Right forelimb (tissue), 1 donor: ENCODE measurements around the gene RAD51C.
"Not testable (repeated sequence)": the region's sequence is repeated elsewhere in the genome, so short reads cannot be mapped to it uniquely, and the experiment has no call there.

Experiments
- DNase-seq: peaks from one replicate; pipeline ENCODE4 v3.0.0-alpha.2; 2018

The RAD51C gene

DNA sequence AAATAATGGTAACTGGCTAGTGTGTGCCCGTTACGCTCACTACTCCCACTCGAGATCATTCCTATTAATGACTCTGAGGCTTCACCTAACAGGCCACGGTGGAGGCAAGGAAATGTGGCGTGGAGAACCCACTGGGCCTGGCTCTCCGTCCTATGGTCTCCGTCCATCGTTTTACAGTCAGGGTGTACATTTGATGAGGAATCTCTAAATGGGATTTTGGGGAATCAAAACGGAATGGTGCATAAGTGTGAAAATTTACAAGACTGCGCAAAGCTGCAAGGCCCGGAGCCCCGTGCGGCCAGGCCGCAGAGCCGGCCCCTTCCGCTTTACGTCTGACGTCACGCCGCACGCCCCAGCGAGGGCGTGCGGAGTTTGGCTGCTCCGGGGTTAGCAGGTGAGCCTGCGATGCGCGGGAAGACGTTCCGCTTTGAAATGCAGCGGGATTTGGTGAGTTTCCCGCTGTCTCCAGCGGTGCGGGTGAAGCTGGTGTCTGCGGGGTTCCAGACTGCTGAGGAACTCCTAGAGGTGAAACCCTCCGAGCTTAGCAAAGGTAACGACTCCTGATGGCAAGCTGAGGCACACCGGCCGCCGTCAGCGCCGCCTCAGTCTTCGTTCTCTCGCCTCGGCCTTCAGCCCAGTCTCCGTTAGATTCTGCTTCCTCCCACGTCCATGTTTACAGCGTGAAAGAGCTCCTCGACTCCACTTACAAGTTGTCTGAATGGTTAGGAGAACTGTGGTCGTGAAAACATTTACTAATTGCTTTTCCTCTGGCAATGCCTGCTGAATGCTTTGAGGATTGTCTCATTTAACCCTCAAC is at the start of gene RAD51C:
RAD51C (plus strand) TSS at position 364 of the 817 bp plus-strand sequence; CDS start at position 406, 42 bp downstream.
- DNase-seq, result peak; percentile 89

DNA sequence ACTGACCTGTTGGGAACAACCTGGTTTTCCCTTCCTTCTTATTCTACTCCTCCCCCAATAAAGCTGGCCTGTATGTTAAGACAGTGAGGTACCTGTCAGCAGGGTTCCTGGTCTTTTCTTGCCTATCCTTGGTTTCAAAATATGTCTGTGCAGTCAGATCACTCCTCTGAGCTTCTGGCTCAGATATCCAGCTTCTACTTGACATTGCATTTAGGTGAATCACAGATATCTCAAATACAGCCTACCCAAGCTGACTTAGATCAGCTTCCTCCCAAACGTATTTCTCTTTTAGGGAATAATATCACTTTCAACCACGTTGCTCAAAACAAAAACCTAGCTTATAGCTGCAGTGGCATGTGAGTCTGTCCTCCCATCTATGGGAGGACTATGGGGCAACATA is 49.3 kb upstream of the RAD51C start:
- DNase-seq, result no peak

DNA sequence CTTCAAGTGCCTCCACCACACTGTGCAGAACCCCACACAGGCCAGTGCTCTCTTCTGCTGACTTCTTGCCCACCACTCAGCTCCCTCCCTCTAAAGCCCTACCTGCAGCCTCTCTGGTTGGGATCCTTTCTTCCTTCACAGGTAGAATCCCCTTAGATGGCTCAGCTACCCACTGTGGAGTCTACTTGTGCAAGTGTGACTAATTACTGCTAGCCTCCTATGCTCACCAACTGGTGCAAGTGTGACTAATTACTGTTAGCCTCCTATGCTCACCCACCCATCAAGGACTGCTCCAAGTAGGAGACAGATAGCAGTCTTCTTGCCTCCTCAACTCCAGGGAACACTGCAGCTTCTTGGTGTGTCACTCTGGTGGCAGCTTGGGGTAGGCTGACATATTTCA is 44.2 kb upstream of the RAD51C start:
- no peak for DNase-seq

DNA sequence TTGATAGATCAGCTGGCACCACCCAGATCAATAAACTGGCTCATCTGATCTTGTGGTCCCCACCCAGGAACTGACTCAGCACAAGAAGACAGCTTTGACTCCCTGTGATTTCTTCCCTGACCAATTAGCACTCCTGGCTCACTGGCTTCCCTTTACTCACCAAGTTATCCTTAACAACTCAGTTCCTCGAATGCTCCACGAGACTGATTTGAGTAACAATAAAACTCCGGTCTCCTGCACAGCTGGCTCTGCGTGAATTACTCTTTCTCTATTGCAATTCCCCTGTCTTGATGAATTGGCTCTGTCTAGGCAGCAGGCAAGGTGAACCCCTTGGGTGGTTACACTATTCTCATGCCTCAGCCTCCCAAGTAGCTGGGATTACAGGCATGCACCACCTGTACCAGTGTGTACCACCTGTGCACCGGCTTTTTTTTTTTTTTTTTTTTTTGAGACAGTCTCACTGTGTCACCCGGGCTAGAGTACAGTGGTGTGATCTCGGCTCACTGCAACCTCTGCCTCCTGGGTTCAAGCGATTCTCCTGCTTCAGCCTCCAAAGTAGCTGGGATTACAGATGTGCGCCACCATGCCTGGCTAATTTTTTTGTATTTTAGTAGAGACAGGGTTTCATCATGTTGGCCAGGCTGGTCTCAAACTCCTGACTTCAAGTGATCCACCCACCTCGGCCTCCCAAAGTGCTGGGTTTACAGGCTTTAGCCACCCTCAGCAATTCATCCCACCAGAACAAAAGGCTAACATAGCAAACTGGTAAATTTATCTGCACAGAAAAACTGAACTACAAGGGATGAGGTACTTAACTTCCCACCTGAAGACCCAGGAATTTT is 34.2 kb upstream of the RAD51C start:
- DNase-seq, result not testable (repeated sequence)

DNA sequence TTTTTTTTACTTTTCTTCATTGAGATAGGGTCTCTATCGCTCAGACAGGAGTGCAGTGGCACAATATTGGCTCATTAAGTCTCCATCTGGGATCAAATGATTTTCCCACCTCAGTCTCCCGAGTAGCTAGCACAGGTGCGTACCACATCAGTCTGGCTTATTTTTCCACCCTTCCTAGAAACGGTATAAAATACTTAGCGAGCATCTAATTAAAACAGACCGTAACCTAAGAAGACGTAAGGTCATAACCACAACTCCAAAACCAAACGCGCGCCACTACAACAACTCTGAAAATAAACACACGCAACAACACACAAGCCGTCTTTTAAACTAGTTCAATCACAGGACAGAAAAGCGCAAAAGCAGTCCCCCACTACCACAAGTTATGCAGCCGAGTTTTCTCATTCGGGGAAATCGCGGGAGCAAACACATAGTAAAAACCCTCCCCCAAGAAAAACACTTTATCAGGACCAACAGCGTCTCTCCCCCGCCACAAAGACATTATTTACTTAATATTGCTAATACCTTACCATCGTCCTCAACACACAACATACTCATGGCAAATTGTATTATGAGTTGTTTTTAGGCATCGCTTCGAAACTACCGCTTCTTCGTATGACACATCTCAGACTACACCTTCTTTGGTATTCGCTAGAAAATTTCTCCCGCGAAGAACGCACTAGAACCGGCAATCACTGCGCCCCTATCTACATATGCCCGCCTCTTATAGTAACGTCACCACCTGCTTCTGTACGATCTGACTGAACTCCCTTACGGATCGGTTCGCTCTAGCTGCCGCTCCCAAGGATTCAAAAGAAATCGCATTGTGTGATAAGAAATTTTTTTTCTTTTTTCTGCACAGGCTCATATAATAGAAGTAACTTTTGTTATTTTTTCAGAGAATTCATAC is 33.3 kb upstream of the RAD51C start:
- peak; percentile 88 for DNase-seq

DNA sequence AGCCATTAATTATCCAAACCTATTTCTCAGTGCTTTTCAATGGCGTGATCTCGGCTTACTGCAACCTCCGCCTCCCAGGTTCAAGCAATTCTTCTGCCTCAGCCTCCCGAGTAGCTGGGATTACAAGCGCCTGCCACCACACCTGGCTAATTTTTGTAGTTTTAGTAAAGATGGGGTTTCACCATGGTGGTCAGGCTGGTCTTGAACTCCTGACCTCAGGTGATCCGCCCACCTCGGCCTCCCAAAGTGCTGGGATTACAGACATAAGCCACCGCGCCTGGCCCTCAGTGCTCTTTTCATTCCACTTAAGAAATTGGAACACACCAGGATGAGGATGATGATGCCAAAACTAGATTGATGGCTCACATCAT is 32.7 kb upstream of the RAD51C start:
- DNase-seq, result not testable (repeated sequence)

DNA sequence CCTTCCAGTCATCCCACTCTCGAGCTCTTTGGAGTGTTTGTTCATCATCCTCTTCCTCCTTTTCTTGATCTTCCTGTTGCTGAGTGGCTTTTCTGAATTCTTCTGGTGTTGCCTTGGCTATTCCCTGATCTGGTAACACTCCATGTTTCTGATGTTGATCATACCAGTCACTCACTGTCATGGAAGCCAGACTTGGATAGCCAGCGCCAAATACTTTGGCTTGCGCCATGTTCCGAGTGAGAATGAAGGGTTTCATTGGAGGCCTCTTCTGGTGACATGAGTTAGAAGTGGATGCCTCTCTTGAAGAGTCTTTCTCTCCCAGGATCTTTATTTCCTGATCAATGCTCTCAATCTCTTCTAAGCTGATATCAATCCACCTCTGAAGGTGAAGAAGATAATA is 31.8 kb upstream of the RAD51C start:
- DNase-seq, result no peak

DNA sequence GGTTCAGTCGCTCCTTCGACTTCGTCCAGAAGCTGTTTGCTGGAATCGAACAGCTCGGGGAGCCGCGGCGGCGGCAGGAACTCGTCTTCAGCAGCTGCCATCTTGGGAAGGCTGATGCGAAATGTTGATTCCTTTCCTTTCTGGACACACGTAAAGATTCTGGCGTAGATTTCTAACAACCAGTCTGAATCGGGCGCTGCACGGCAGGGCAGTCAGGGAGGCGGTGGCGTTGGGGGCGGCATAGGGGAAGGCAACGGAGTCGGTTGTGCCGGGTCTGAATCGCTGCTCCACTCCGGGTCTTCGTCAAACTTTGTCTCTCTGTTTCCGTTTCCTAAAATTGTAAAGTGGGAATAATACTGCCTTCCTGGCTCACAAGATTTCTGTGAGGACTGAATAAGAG is 30.9 kb upstream of the RAD51C start:
- no peak for DNase-seq

DNA sequence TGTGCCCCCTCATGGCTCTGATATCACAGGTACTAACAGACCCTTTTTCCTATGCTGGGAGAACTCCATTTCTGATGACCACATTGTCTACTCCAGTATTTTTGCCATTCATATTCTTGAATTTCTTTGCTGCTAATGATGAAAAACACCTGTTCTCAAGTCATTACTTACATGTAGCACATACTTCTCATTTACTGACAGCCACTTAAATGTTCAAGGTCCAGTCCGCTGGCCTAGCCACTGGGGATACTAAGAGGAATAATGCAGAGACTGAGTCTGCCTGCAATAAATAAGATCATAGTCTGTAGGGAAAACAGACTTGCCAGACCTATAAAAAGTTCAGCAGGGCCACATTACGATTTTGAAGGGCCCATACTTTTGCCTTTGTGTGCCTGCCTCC is 28.1 kb upstream of the RAD51C start:
- DNase-seq, result no peak

DNA sequence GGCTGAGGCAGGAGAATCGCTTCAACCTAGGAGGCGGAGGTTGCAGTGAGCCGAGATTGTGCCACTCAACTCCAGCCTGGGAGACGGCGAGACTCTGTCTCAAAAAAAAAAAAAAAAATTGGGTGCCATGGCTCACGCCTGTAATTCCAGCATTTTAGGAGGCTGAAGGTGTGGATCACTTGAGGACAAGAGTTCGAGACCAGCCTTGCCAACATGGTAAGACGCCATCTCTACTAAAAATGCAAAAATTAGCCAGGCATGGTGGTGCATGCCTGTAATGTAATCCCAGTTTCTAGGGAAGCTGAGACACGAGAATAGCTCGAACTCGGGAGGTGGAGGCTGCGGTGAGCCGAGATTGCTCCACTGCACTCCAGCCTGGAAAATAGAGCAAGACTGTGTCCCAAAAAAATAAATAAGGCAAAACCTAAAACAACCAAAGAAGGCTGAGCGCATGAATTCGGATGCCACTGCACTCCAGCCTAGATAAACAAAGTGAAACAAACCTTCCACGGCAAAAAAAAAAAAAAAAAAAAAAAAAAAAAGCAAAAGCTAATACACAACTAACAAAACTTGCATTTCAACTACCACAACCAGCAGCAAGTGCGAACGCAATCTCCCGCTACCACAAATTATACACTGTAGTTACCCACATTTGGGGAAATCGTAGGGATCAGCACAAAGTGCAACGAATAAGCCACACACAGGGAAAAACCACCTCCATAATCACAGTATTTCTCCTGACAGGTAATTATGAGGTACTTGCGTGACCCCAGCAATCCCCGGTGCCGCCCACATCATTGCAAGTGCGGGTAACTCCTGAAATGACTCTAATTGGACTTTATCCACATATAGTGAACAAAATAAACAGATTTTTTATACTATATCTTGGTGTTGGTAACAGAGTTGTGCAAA is 26.2 kb upstream of the RAD51C start:
- no peak for DNase-seq

DNA sequence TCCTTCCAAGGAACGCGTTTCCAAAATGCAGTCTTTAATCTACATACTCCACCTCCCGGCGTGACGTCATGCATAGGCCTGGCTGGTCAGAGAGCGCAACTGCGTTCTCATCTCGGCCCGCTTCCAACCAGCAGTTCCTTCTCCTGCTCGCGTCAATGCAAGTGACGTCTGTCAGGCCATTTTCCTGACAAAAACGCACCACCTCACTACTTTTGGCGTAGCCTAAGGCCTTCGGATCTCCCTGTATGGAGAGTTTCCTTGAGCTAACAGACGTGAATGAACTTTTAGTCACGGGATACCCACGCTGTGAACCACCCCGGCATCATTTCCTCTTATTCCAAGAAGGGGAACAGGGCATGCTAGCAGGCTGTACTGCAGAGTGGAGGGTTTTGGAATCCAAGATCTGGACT is 25.5 kb upstream of the RAD51C start:
- peak; percentile 65 for DNase-seq

DNA sequence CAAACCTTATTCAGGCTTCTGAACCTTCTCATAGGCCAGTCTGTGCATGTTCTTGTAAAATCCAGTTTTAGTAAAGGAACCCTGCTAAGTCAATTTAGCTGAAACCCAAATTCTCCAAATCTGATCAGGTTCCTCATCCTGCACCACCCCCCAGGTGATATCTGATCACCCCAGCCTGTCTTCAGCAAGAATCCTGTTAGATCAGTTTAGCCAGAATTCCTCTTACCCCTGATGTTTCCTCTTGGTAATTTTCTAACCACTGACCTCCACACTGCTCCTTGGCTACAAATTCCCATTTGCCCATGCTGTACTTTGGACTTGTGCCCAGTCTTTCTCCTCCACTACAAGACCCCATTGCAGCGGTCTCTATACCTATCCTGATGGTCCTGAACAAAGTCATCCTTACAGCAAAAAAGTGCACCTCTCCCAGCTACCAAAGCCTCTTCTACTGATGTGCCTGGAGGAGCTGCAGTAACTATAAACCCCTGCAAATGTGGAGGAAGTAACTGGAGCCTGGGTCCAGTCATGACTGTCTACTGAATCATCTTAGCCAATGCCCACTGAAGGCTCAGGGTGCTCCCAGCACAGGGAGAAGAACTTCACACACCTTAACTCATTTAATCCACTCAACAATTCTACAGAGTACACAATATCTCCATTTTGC is 24.3 kb upstream of the RAD51C start:
- DNase-seq, result no peak

DNA sequence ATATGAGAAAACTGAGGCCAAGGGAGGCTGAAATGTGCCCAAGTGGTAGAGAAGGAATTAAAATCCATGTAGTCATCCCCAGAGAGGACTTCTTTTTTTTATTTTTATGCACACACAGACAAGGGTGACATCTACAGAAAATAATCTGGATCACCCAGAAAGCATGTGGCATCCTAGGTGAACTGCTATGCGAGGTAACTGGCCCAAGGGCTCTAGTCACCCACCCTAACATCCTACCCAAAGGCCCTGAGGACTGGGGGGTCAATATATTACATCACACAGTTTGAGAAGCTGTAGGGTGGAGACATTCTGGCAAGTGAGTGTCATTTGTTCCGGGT is 23.8 kb upstream of the RAD51C start:
- no peak for DNase-seq

DNA sequence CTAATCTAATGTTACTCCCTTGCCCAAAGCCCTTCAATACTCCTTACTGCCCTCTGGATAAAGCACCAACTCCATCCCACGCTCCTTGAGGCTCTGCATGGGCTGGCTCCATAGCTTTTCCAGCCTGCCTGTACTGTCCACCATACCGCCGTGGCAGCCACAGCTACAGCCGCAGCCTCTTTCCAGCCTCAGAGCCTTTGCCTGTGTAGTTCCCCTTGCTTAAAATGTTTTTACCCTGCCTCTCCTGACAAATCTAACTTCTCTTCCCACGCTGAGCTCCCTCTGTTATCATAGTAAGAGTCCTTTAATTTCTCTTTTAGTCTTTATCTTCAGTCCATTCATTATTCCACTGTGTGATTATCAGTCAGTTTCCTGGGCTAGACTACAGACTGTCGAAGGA is 22.5 kb upstream of the RAD51C start:
- no peak for DNase-seq

DNA sequence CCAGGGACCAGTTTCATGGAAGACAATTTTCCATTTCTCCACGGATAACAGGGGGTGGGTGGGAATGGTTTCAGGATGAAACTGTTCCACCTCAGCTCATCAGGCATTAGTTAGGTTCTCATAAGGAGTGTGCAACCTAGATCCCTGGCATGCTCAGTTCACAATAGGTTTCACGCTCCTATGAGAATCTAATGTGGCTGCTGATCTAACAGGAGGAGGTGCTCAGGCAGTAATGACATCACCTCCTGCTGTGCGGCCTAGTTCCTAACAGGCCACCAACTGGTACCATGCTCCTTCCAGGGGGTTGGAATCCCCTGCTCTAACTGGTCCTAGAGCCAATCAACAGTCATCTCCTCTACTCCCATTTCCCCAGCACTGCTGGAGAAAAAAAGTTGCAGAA is 20.4 kb upstream of the RAD51C start:
- no peak for DNase-seq

DNA sequence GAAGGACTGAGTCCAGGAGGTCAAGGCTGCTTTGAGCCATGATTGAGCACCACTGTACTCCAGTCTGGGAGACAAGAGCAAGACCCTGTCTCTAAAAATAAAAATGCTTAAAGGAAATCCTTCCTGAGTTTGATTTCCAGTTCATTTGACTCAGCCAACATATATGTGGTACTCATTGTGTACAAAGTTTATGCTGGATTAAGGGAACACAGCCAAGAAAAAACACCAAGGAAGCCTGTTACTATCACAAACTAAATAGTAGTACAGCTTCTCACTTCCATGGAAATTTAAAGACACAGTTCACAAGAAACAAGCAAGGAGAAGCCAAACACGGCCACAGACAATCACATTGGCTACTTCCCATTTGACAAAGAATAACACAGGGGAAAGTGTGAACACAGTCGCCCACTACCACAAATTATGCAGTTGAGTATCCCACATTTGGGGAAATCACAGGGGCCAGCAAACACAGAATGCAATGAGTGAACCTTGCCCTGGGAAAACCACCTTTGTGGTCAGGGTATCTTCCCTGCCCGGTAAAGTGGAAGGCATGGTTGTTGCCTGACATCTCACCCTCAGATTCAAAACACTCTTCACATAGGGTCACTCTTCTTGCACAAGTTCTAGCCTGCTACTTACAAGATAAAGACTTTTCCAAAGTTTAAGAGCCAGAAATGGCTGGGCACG is 15.1 kb upstream of the RAD51C start:
- no peak for DNase-seq

DNA sequence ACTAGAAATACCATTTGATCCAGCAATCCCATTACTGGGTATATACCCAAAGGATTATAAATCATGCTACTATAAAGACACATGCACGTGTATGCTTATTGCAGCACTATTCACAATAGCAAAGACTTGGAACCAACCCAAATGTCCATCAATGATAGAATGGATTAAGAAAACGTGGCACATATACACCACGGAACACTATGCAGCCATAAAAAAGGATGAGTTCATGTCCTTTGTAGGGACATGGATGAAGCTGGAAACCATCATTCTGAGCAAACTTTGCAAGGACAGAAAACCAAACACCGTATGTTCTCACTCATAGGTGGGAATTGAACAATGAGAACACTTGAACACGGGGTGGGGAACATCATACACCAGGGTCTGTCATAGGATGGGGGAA is 14.1 kb upstream of the RAD51C start:
- DNase-seq, result not testable (repeated sequence)

DNA sequence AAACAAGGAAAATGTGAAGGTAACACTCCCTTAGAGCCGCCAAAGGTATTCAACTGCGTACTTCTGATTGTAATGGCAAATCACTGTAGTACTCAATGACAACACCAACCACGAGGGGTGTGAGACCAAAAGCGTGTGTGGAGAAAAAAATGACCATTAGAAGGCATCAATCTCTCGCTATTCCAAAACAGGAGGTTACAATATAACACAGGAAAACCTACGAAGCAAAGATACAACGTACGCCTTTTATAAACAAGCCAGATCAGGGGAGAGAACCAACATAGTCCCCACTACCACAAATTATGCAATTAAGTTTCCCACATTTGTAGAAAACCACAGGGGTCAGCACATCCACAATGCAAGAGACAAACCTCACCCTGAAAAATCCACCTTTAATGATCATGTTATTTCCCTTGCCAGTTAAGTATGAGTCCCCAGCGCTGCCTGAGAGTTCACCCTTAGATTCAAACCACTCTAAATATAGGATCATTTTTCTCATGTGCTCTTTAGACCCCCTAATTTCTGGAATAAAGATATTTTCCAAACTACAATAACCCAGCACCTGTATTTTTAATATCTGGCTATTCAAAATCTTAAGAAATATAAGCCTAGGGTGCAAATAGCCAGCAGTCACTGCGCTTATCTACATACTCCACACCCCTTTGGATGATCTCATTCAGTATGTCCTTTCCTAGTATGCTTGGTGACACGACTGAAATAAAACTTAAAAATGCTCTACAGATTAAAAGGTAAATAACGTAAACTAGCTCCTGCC is 13.0 kb upstream of the RAD51C start:
- no peak for DNase-seq

DNA sequence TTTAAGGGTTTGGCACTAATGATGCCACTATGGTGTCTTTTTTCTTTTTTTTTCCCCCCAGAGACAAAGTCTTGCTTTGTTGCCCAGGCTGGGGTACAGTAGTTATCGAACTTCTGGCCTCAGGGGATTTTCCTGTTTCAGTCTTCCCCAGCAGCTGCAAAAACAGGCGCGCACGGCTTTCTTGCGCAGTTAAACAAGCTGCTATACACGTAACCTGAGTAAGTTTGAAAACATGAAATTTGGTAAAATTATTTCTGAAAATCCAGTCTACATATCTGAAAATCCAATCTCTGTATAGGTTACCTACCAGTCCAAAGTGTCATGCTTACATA is 12.4 kb upstream of the RAD51C start:
- no peak for DNase-seq

DNA sequence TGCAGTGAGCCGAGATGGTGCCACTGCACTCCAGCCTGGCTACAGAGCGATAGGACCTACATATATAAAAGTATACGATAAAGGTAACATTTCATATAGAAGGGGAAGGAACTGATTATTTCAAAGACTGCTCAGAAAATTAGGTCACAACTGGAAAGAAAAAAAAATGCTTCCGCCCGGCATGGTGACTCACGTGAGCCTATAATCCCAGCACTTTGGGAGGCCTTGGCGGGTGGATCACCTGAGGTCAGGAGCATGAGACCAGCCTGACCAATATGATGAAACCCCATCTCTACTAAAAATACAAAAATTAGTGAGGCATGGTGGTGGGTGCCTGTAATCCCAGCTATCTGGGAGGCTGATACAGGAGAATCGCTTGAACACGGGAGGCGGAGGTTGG is 8.4 kb upstream of the RAD51C start:
- DNase-seq, result no peak
